ENCODE measurements around the gene TBC1D22A. TPM values are rescaled to one million over a fixed set of nuclear protein-coding genes. Genes with fewer than 3 reads are reported as not detected.

Gene TBC1D22A
- total and polyA plus RNA-seq, 2 experiments from 2014 or later, result 16.6 to 18.5 TPM

- TF ChIP-seq, protein P1, sequence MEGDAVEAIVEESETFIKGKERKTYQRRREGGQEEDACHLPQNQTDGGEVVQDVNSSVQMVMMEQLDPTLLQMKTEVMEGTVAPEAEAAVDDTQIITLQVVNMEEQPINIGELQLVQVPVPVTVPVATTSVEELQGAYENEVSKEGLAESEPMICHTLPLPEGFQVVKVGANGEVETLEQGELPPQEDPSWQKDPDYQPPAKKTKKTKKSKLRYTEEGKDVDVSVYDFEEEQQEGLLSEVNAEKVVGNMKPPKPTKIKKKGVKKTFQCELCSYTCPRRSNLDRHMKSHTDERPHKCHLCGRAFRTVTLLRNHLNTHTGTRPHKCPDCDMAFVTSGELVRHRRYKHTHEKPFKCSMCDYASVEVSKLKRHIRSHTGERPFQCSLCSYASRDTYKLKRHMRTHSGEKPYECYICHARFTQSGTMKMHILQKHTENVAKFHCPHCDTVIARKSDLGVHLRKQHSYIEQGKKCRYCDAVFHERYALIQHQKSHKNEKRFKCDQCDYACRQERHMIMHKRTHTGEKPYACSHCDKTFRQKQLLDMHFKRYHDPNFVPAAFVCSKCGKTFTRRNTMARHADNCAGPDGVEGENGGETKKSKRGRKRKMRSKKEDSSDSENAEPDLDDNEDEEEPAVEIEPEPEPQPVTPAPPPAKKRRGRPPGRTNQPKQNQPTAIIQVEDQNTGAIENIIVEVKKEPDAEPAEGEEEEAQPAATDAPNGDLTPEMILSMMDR (IDR thresholded peaks at IDR 0.05; ENCODE audit: low read depth, low read length), result no peak
- no peaks in the 10 kb centered on the region for H3K4me1 ChIP-seq (ENCODE audit: low read depth)
Measured at GRCh38 chr22:47134222-47134621, 371.8 kb downstream of the TBC1D22A start.

DNA sequence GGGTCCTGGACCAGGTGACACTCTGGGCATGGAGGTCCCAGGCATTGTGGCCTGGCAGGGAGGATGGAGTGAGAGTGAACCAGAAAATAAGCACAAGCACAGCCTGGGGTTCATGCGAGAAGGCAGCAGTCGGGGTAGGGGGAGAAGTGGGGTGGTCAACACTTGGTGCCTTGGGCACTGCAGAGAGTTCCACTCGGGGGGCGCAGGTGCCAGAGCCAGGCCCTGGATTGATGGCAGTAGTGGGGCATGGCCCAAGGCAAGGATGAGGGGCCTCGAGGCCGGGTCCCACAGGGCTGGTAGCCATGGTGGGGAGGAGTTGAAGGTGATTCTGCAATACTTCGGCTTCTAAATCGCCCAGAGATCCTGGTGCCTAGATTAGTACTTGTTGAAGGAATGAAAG lies 372.9 kb downstream of the TBC1D22A start:
- no peak for DNase-seq (ENCODE audit: low read depth in 1 of 2, low spot score in 1 of 2)
- no peak overlapping the region for H3K4me3 ChIP-seq
- H3K27me3 ChIP-seq, result no peaks in the 10 kb centered on the region
- H3K27ac ChIP-seq, result no peak overlapping the region
- TF ChIP-seq, protein P1 (IDR thresholded peaks at IDR 0.05; ENCODE audit: low read depth, low read length), result no peak
- H3K36me3 ChIP-seq, result no peaks in the 10 kb centered on the region
- no peaks in the 10 kb centered on the region for H3K9me3 ChIP-seq (ENCODE audit: low read depth)
- H3K4me1 ChIP-seq (ENCODE audit: low read depth), result no peaks in the 10 kb centered on the region

More at GRCh38 chr22:47134222-47134621, 371.8 kb downstream of the TBC1D22A start:
- Histone ChIP-seq H3K9me3 (ENCODE audit: low read depth) (no peaks in the 10 kb centered on the region), H3K4me3 (no peak overlapping the region), H3K27me3 (no peaks in the 10 kb centered on the region), H3K36me3 (no peaks in the 10 kb centered on the region), H3K27ac (no peak overlapping the region)
- no peak for DNase-seq (ENCODE audit: low read depth in 1 of 2, low spot score in 1 of 2)

DNA sequence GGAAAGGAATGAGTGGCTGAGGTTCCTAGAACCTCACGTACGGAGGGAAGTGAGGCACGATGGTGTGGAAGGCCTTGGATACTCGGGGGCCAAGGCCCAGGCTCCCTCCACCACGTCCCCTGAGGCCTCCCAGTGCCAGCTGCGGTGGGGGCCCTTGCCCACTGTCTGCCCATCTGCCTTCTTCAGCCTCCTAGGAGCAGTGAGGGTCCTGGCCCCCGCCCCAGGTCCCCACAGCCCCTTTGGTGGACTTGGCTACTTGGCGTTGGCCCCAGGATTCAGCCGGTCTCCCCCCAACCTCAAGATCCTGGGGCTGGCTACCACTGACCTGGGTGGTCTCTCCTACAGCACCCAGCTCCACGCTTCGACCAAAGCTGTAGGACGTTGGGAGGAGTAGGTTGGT lies 373.6 kb downstream of the TBC1D22A start:
- Histone ChIP-seq H3K27ac (no peak overlapping the region), H3K4me1 (ENCODE audit: low read depth) (no peaks in the 10 kb centered on the region), H3K9me3 (ENCODE audit: low read depth) (no peaks in the 10 kb centered on the region), H3K36me3 (no peaks in the 10 kb centered on the region), H3K27me3 (no peaks in the 10 kb centered on the region), H3K4me3 (no peak overlapping the region)
- no peak for DNase-seq (ENCODE audit: low read depth in 1 of 2, low spot score in 1 of 2)
- TF ChIP-seq, protein P1 (IDR thresholded peaks at IDR 0.05; ENCODE audit: low read depth, low read length), result no peak

DNA sequence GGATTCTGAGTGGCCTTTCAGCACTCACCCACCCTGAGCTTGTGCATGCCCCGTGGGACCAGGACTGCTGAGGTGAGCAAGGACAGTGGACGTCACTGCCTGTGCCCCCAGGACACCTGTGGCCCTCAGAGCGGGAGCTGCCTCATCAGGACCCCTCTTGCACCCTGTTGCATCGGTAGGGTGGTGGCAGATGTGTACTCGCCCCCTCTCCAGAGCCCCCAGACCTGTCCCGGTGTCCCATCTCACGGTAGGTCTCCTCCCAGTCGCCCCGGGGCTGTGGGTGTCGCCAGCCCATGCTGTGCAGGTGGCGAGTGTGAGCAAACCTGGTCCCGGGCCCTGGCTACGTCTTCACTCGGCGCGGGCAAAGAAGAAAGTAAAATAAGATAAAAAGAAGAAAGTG lies 374.2 kb downstream of the TBC1D22A start:
- Histone ChIP-seq H3K9me3 (ENCODE audit: low read depth) (no peaks in the 10 kb centered on the region), H3K36me3 (no peaks in the 10 kb centered on the region), H3K27me3 (no peaks in the 10 kb centered on the region), H3K4me1 (ENCODE audit: low read depth) (no peaks in the 10 kb centered on the region), H3K4me3 (no peak overlapping the region), H3K27ac (no peak overlapping the region)
- no peak for DNase-seq (ENCODE audit: low read depth in 1 of 2, low spot score in 1 of 2)
- TF ChIP-seq, protein P1 (IDR thresholded peaks at IDR 0.05; ENCODE audit: low read depth, low read length), result no peak

DNA sequence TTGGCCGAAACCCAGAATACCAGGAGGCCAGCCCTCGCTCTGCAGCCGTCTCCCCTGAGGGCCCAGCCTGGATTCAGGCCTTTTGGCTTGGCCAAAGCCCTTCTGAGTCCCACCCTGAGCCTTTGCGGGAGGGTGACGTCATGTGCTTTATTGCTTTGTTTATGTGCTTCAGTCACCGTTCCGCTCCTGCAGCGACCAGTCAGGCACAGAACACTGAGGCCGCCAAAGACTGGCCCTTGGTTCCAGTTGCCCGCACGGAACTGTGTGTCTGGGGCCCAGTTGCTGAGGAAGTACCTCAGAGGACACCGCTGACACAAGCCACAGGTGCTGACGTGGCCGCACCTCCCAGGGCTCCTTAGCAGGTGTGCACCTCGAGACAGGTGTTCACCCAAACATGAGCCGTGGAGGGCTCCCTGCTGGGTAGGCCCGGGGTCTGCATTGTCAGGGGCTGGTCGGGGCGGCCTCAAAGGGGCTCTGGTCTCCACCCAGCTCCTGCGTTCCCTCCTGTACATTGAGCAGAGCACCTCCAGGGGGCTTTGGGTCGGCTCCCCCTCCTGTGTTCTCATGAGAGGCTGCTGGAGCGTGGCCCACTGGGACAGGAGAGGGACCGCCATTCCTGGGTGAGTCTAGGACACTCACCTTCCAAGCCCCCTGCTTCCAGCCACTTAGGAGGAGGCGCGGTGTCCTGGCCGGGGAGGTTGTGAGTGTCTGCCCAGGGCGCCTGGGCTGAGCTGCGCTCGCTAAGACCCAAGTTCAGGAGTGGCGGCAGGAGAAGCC lies 376.8 kb downstream of the TBC1D22A start:
- no peak overlapping the region for H3K27ac ChIP-seq
- no peaks in the 10 kb centered on the region for H3K4me1 ChIP-seq (ENCODE audit: low read depth)
- DNase-seq (ENCODE audit: low read depth in 1 of 2, low spot score in 1 of 2), result no peak
- H3K27me3 ChIP-seq, result no peaks in the 10 kb centered on the region
- no peaks in the 10 kb centered on the region for H3K36me3 ChIP-seq
- TF ChIP-seq, protein P1 (IDR thresholded peaks at IDR 0.05; ENCODE audit: low read depth, low read length), result no peak
- H3K4me3 ChIP-seq, result no peak overlapping the region
- no peaks in the 10 kb centered on the region for H3K9me3 ChIP-seq (ENCODE audit: low read depth)

Data from cardiac muscle cell (in vitro differentiated cells and primary cell).